ENCODE measurements around the gene ZIC4. TPM values are rescaled to one million over a fixed set of nuclear protein-coding genes. Genes with fewer than 3 reads are reported as not detected.

The ZIC4 gene
- total RNA-seq (2012; rRNA removed): 0.44 TPM in 1 of 2 replicates, not detected in the other

DNA sequence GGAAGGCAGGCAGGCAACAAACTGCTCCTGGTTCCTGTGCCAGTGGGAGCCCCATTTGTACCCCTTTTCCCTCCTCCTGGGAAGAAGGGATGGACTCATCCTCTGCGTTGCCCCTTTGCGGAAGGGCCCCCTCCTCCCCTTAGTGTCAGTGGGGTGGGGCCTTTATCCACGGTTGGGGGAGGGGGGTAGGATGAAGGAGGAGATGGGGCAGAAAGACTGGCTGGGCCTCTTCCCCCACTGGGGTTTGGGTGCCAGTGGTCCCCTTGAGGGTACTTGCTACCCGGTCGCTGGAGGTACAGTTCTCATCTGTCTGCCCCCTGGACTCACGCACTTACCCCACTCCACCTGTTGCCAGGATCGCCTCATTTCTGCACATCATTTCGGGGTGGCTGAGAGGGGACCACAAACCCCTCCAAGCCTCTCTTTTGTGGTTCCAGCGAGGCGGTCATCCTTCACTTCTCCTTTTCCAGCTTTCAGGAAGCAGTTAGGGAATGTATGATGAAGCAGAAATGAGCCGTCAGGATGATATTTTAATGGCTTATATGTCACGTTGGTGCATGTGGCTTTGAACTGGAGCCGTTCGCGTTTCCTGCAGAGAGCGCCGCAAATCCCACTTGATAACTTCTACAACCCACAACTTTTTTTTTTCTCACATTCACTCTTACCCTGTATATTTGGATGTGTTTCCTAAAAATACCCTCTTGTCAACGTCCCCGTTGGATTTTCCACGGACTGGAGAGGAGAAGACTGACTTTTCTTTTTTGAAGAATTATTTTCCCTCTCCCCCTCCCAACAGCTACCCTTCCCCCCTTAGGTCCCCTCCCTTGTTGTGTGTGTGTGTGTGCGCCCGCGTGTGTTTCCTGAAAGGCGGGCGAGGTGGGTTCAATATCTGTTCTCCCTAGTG, at the start of gene ZIC4:
Gene ZIC4 (minus strand): TSS at position 516 of the 904 bp plus-strand sequence. CDS start 3,746 bp downstream, outside the sequence.
- H3K4me3 ChIP-seq (ENCODE audit: low read length): no peak within 1 kb of the TSS
- no peaks in the 10 kb centered on the region for H3K27me3 ChIP-seq (ENCODE audit: control insufficient read depth, insufficient read depth, low read length)
- no peaks in the 10 kb centered on the region for H3K36me3 ChIP-seq (ENCODE audit: insufficient read depth, low read length)
- H3K4me2 ChIP-seq (ENCODE audit: low read length): peak within 1 kb of the TSS; percentile 92
- no peak within 1 kb of the TSS for H3K9ac ChIP-seq (ENCODE audit: low read depth, low read length)
- no peaks in the 10 kb centered on the region for H3K9me3 ChIP-seq (replicated peaks; ENCODE audit: low read length)
- peaks cover 4% of the 10 kb centered on the region for H3K4me1 ChIP-seq (ENCODE audit: control insufficient read depth, insufficient read depth, low read length)

DNA sequence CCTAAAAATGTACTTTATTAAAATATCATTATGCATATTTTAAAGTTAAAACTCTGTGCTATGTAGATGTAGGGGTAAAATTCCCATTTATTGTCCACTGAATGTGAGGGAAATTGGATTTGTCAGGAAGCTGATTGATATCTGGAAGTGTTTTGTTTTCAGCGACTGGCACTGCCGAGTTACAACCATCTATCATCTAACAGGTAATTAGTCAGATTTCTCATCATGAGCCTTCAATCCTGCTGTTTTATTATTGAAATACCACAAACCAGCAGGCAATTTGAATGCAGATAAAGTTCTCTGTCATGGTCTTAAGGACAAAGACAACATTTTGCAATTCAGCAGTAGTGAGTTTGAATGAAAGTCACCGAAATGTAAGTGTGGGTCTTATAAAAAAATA, 43.3 kb upstream of the ZIC4 start:
- H3K9me3 ChIP-seq (replicated peaks; ENCODE audit: low read length): no peaks in the 10 kb centered on the region
- H3K36me3 ChIP-seq (ENCODE audit: insufficient read depth, low read length): no peaks in the 10 kb centered on the region
- no peak overlapping the region for H3K9ac ChIP-seq (ENCODE audit: low read depth, low read length)
- H3K4me2 ChIP-seq (ENCODE audit: low read length): no peak overlapping the region
- no peak overlapping the region for H3K4me3 ChIP-seq (ENCODE audit: low read length)
- no peaks in the 10 kb centered on the region for H3K4me1 ChIP-seq (ENCODE audit: control insufficient read depth, insufficient read depth, low read length)
- no peaks in the 10 kb centered on the region for H3K27me3 ChIP-seq (ENCODE audit: control insufficient read depth, insufficient read depth, low read length)

DNA sequence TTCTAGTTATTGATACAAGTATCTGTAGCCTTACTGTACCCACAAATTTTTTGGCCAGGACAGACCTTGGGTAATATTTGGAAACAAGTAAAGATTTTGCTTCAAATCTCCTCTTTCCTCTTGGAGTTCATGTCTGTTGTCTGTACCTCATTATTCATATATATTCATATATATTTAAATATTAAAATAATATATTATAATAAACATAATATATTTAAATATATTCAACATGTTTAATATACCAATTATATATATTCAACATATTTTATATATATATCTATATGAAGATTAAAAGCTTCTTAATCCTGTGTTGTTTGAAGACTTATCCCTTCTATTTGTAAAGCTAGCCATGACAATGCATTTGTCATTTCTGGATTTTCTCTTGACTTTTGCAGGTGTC, 40.9 kb upstream of the ZIC4 start:
- H3K9me3 ChIP-seq (replicated peaks; ENCODE audit: low read length): no peaks in the 10 kb centered on the region
- no peaks in the 10 kb centered on the region for H3K27me3 ChIP-seq (ENCODE audit: control insufficient read depth, insufficient read depth, low read length)
- no peak overlapping the region for H3K4me2 ChIP-seq (ENCODE audit: low read length)
- H3K4me1 ChIP-seq (ENCODE audit: control insufficient read depth, insufficient read depth, low read length): no peaks in the 10 kb centered on the region
- H3K4me3 ChIP-seq (ENCODE audit: low read length): no peak overlapping the region
- H3K9ac ChIP-seq (ENCODE audit: low read depth, low read length): no peak overlapping the region
- H3K36me3 ChIP-seq (ENCODE audit: insufficient read depth, low read length): no peaks in the 10 kb centered on the region

DNA sequence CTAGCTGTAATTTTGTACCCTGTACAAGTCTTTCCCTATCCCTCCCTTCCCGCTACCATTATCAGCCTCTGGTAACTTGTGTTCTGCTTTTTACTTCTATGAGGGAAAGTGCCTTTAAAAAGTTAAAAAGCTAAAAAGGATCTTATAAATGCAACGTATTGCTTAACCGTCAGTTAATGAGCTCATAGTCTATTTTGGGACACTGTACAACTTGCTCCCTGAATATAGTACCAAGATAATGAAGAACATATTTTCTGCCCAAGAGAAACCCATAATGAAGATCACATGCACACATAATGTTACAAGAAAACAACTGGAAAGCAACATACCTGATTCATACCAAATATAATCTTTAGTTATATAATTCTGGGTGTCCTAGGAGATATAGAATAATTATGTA, 25.4 kb upstream of the ZIC4 start:
- H3K9ac ChIP-seq (ENCODE audit: low read depth, low read length): no peak overlapping the region
- no peaks in the 10 kb centered on the region for H3K27me3 ChIP-seq (ENCODE audit: control insufficient read depth, insufficient read depth, low read length)
- H3K4me3 ChIP-seq (ENCODE audit: low read length): no peak overlapping the region

DNA sequence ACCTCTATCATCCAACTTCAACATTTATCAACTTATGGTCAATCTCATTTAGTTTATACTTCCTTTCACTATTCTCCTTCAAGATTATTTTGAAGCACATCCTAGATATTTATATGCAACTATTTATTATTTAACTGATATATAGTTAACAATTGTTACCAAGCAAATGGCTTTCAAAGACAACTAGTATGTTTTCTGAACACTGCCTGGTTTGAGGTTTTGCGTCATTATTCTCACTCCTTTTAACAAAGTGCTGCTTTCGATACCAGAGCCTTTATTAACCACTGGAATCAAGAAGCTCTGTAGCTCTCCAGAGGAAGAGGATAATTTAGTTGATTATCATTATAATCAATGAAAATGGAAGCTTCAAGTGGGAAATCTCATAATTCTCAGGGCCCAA, 22.4 kb upstream of the ZIC4 start:
- Histone ChIP-seq H3K4me1 (ENCODE audit: control insufficient read depth, insufficient read depth, low read length) (no peaks in the 10 kb centered on the region), H3K4me3 (ENCODE audit: low read length) (no peak overlapping the region), H3K4me2 (ENCODE audit: low read length) (no peak overlapping the region), H3K36me3 (ENCODE audit: insufficient read depth, low read length) (no peaks in the 10 kb centered on the region), H3K9ac (ENCODE audit: low read depth, low read length) (no peak overlapping the region), H3K27me3 (ENCODE audit: control insufficient read depth, insufficient read depth, low read length) (no peaks in the 10 kb centered on the region), H3K9me3 (replicated peaks; ENCODE audit: low read length) (no peaks in the 10 kb centered on the region)

More for the DNA sequence above, 25.4 kb upstream of the ZIC4 start:
- no peak overlapping the region for H3K4me2 ChIP-seq (ENCODE audit: low read length)
- no peaks in the 10 kb centered on the region for H3K9me3 ChIP-seq (replicated peaks; ENCODE audit: low read length)
- H3K36me3 ChIP-seq (ENCODE audit: insufficient read depth, low read length): no peaks in the 10 kb centered on the region
- no peaks in the 10 kb centered on the region for H3K4me1 ChIP-seq (ENCODE audit: control insufficient read depth, insufficient read depth, low read length)

DNA sequence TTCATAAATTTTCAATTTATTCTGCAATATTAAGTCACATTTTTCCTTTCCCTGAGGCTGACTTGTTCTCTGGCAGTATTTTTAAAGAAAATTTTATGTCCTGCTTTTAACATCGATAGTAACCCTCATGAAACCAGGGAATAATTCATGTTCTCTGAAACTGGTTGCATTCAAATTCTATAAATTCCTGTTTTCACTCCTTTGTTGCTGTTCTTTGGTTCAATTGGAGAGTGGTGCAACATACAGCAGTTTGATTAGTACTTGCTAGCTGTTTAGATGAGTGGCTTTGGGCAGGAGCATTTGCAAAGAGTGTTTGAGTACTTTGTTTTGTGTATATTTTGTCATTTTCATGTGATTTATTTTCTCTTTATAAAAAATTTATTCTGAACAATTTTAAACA, 22.0 kb upstream of the ZIC4 start:
- Histone ChIP-seq H3K27me3 (ENCODE audit: control insufficient read depth, insufficient read depth, low read length) (no peaks in the 10 kb centered on the region), H3K4me1 (ENCODE audit: control insufficient read depth, insufficient read depth, low read length) (no peaks in the 10 kb centered on the region), H3K4me2 (ENCODE audit: low read length) (no peak overlapping the region), H3K9me3 (replicated peaks; ENCODE audit: low read length) (no peaks in the 10 kb centered on the region), H3K4me3 (ENCODE audit: low read length) (no peak overlapping the region), H3K9ac (ENCODE audit: low read depth, low read length) (no peak overlapping the region), H3K36me3 (ENCODE audit: insufficient read depth, low read length) (no peaks in the 10 kb centered on the region)

DNA sequence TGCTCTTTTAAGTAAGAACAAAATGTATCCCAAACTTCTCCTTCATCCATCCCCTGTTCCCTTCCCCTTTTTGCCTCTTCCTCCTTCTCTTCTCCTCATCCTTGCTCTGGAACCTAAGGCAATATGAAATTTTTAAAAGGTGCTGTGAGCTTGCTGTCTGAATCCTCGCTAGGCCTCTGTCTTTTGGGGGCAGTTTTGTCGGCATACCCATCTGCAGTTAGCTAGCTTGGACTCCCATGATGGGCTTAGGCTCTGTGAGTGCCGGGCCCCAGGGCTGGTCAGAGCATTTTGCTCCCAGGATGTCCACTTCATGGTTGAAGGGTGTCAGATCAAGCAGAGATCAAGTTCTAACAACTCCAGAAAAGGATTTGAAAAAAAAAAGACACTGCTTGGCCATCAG, 21.4 kb upstream of the ZIC4 start:
- H3K4me1 ChIP-seq (ENCODE audit: control insufficient read depth, insufficient read depth, low read length): no peaks in the 10 kb centered on the region
- no peaks in the 10 kb centered on the region for H3K27me3 ChIP-seq (ENCODE audit: control insufficient read depth, insufficient read depth, low read length)
- H3K9me3 ChIP-seq (replicated peaks; ENCODE audit: low read length): no peaks in the 10 kb centered on the region
- no peak overlapping the region for H3K4me2 ChIP-seq (ENCODE audit: low read length)
- H3K4me3 ChIP-seq (ENCODE audit: low read length): no peak overlapping the region
- H3K36me3 ChIP-seq (ENCODE audit: insufficient read depth, low read length): no peaks in the 10 kb centered on the region
- no peak overlapping the region for H3K9ac ChIP-seq (ENCODE audit: low read depth, low read length)

DNA sequence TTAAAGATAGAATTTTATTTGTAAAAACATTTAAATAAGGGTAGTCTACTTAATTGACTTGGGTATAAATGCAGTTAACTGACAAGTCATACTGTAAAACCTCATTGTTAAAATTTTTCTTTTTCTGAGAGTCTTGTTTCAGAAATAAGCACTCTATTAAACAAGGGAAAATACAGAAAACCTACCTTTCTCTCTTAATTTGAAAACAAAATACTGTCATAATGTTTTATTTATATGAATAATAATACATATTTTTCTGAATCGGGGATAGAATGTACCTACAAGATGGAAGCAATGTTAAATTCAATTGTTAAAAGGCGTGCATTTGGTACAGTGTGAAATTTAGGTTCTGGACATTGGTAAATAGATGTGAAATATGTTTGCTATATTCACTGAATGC, 20.6 kb upstream of the ZIC4 start:
- H3K9me3 ChIP-seq (replicated peaks; ENCODE audit: low read length): no peaks in the 10 kb centered on the region
- H3K27me3 ChIP-seq (ENCODE audit: control insufficient read depth, insufficient read depth, low read length): no peaks in the 10 kb centered on the region
- no peaks in the 10 kb centered on the region for H3K4me1 ChIP-seq (ENCODE audit: control insufficient read depth, insufficient read depth, low read length)
- no peak overlapping the region for H3K4me2 ChIP-seq (ENCODE audit: low read length)
- H3K9ac ChIP-seq (ENCODE audit: low read depth, low read length): no peak overlapping the region
- no peaks in the 10 kb centered on the region for H3K36me3 ChIP-seq (ENCODE audit: insufficient read depth, low read length)
- no peak overlapping the region for H3K4me3 ChIP-seq (ENCODE audit: low read length)

DNA sequence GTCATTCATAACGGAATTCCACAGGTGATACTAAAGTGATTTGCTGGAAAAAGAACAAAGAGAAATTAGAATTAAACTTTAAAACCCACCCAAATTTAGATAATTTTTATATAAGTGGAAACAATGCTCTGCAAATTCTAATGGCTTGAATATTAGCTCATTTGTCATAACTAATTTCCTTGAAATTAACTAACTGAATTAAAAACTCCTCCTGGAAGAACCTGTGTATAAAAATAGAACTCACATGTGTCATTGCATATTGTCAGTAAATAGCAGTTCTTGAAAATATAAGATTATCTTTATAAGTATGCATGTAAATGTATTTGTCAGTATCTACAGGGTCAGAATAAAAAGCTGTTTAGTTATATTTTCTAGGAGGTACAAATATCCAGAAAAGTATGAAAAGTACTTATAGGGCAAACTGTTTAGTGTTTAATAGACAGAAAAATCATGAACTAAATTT, 19.1 kb upstream of the ZIC4 start:
- no peak overlapping the region for H3K4me3 ChIP-seq (ENCODE audit: low read length)
- no peaks in the 10 kb centered on the region for H3K27me3 ChIP-seq (ENCODE audit: control insufficient read depth, insufficient read depth, low read length)
- H3K9ac ChIP-seq (ENCODE audit: low read depth, low read length): no peak overlapping the region
- H3K36me3 ChIP-seq (ENCODE audit: insufficient read depth, low read length): no peaks in the 10 kb centered on the region
- no peaks in the 10 kb centered on the region for H3K9me3 ChIP-seq (replicated peaks; ENCODE audit: low read length)
- H3K4me1 ChIP-seq (ENCODE audit: control insufficient read depth, insufficient read depth, low read length): no peaks in the 10 kb centered on the region
- no peak overlapping the region for H3K4me2 ChIP-seq (ENCODE audit: low read length)

DNA sequence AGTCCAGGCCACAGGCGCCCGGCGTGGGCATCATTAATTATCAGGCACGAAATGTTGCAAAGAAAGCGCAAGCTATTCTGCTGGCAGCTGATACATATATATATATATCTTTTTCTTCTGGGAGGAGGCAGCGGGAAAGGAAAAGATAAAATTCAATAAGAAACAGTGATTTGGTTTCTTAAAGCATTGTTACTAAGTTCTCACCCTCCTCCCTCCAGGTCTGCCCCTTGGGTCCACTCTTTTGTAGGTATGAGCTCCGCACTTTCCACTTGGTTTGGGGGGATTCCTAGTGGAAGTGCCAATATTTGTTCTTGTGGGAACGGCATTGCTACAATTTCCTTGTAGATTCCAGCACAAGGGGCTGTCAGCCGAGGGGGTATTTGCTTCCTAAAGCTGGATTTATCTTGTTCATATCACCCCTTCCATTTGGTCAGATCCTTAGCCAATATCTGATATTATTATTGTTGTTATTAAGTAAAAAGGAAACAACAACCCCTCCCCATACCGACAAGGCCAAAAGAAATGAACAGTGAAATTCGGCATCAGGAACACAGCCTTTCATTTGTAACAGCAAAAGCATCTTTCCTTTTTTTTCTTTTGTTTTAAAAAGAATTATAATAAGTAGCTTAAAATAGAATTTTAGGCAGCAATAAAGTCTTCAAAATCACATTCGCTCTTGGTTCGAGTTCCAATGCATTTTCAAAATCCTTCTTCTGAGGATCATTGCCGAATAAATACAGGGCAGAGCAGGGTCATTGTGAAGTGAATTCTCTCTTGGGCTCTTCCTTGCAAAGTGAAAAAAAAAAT, 18.4 kb upstream of the ZIC4 start:
- Histone ChIP-seq H3K27me3 (ENCODE audit: control insufficient read depth, insufficient read depth, low read length) (no peaks in the 10 kb centered on the region), H3K4me2 (ENCODE audit: low read length) (no peak overlapping the region), H3K4me3 (ENCODE audit: low read length) (no peak overlapping the region)

DNA sequence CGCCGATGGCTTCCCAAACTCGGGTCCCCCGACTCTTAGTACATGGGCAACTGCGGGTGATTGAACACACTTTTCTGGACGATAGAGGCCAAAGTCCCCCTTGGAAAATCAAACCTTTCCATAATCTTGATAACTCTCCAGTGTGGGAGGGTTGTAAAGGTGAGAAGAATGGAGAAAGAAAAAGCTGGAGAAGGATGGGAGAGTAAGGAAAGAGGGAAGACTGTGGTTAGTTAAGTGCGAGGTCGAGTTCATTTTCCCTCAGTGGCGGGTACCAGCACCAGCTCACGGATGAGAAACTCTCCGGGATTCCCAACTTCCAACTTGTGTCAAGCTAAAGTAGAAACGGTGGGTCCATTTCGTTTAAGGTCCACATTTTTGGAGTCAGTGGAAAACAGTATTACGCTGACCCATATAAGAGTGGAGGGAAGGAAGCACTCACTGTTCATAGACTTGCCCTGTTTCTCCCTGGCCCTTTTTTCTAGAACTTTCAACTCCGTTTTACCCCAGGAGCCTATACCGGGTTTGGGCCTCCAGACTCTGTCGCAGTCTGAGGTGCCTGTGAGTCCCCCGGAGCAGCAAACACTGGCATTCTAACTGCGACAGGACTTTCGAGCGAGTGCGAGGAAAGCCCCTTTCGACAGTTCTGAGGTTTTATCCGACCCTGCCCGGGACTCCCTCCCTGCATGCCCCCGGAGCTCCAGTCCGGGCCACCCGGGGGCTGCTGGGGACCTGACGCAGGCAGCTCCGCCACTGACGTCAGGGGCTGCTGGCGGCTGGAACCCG, 17.6 kb upstream of the ZIC4 start:
- Histone ChIP-seq H3K36me3 (ENCODE audit: insufficient read depth, low read length) (no peaks in the 10 kb centered on the region), H3K27me3 (ENCODE audit: control insufficient read depth, insufficient read depth, low read length) (no peaks in the 10 kb centered on the region)

More for the DNA sequence above, 18.4 kb upstream of the ZIC4 start:
- Histone ChIP-seq H3K4me1 (ENCODE audit: control insufficient read depth, insufficient read depth, low read length) (no peaks in the 10 kb centered on the region), H3K36me3 (ENCODE audit: insufficient read depth, low read length) (no peaks in the 10 kb centered on the region), H3K9ac (ENCODE audit: low read depth, low read length) (no peak overlapping the region), H3K9me3 (replicated peaks; ENCODE audit: low read length) (no peaks in the 10 kb centered on the region)

More for the DNA sequence above, 17.6 kb upstream of the ZIC4 start:
- H3K9me3 ChIP-seq (replicated peaks; ENCODE audit: low read length): no peaks in the 10 kb centered on the region
- no peak overlapping the region for H3K4me2 ChIP-seq (ENCODE audit: low read length)
- H3K4me1 ChIP-seq (ENCODE audit: control insufficient read depth, insufficient read depth, low read length): peaks cover 6% of the 10 kb centered on the region
- H3K4me3 ChIP-seq (ENCODE audit: low read length): no peak overlapping the region
- H3K9ac ChIP-seq (ENCODE audit: low read depth, low read length): no peak overlapping the region
